ENCODE results near the gene DYNLT2B. TPM values are rescaled to one million over a fixed set of nuclear protein-coding genes. Genes with fewer than 3 reads are reported as not detected.
"Not testable (repeated sequence)": the region's sequence is repeated elsewhere in the genome, so short reads cannot be mapped to it uniquely, and the experiment has no call there.

DYNLT2B gene
- 10 to 100 TPM; 13.9 to 23.3 TPM for polyA plus RNA-seq

DNA sequence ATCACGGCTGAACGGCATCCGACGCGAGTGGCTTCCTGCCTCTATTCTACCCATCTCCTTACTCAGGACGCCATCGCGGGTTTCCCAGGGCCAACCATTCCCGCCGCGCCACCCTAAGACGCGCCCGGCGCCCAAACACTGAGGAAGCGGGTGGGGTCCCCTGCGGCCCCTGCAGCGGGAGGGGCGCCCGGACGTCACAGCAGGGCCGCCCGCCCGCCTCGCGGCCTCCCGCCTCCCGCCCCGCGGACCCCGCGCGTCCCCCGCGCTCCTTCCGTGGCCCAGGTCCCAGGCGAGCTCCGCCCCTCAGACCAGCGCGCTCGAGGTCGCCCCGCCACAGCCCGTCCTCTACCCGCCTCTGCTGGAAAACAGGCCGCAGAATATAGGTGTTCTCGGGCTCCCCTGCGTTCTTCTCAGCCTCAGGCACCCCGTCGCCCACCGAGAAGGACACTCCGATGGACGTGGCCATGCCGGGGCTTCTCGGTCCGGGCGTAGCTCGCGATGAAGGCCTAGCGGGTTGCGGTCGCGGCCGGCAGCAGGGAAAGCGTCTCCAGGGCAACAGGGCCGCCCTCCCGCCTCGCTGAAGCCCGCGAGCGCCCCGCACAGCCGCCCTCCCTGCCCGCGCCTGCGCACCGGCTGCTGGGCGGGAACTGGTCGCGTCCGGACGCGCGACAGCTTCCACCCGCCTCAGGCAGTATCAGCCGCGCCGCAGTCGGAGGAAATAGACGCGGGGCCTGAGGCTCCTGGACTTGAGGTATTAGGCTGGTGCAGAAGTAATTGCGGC is at the start of gene DYNLT2B:
DYNLT2B (minus strand) TSS at position 554 of the 781 bp plus-strand sequence; CDS start at position 466, 88 bp downstream.
- Histone ChIP-seq H3K9me3 (ENCODE audit: control insufficient read depth in 2 of 2, insufficient read depth in 1 of 2, low read depth in 1 of 2, low read length in 1 of 2) (no peaks in the 10 kb centered on the region), H3K27ac (ENCODE audit: low read depth in 2 of 2, low read length in 1 of 2) (peak within 1 kb of the TSS; percentile 93 to 97), H3K4me1 (ENCODE audit: control insufficient read depth in 2 of 2, insufficient read depth in 2 of 2, low read length in 1 of 2) (peaks cover 2 to 4% of the 10 kb centered on the region in 2 donors), H3K27me3 (ENCODE audit: control insufficient read depth in 1 of 2, insufficient read depth in 2 of 2, low read length in 2 of 2) (no peaks in the 10 kb centered on the region), H3K4me3 (ENCODE audit: low read depth in 1 of 2, low read length in 2 of 2) (peak within 1 kb of the TSS; percentile 69 to 82), H3K36me3 (ENCODE audit: control insufficient read depth in 2 of 2, insufficient read depth in 2 of 2, low read length in 1 of 2) (no peaks in the 10 kb centered on the region)
- 0 to 1% methylated on average over 70 to 92 of the region's 92 CpGs for WGBS, 2 donors

DNA sequence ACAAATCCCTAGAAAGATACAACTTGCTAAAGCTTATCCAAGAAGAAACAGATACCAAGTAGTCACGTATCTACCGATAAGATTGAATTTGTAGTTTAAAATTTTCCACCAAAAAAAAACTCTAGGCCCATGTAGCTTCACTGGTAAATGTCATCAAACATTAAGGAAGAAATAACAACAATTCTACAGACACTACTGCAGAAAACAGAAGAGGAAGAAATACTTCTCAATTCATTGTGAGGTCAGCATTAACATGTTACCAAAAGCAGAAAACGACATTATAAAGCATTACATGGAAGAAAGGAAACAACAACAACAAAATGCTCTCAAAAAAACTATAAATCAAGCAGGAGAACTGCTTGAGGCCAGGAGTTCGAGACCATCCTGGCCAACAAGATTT is 47.7 kb upstream of the DYNLT2B start:
- H3K27me3 ChIP-seq (ENCODE audit: control insufficient read depth in 1 of 2, insufficient read depth in 2 of 2, low read length in 2 of 2) = no peaks in the 10 kb centered on the region
- no peak overlapping the region for H3K4me3 ChIP-seq (ENCODE audit: low read depth in 1 of 2, low read length in 2 of 2)
- H3K4me1 ChIP-seq (ENCODE audit: control insufficient read depth in 2 of 2, insufficient read depth in 2 of 2, low read length in 1 of 2) = no peaks in the 10 kb centered on the region
- 87 to 93% methylated on average over 4 of the region's 4 CpGs for WGBS, 2 donors
- no peak overlapping the region for H3K27ac ChIP-seq (ENCODE audit: low read depth in 2 of 2, low read length in 1 of 2)
- H3K36me3 ChIP-seq (ENCODE audit: control insufficient read depth in 2 of 2, insufficient read depth in 2 of 2, low read length in 1 of 2) = peaks cover 0 to 7% of the 10 kb centered on the region in 2 donors
- H3K9me3 ChIP-seq (ENCODE audit: control insufficient read depth in 2 of 2, insufficient read depth in 1 of 2, low read depth in 1 of 2, low read length in 1 of 2) = no peaks in the 10 kb centered on the region

DNA sequence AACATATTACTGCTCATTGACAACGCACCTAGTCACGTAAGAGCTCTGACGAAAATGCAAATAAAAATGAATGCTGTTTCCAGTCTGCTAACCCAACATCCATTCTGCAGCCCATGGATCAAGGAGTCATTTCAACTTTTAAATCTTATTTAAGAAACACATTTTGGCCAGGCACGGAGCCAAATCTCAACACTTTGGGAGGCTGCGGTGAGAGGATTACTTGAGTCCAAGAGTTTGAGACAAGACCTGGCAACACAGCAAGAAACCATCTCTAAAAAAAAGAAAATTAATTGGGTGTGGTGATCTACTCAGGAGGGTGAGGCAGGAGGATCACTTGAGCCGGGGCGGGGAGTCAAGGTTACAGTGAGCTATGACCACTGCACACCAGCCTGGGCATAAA is 42.5 kb upstream of the DYNLT2B start:
- 85 to 87% methylated on average over 7 of the region's 7 CpGs for WGBS, 2 donors
- Histone ChIP-seq H3K36me3 (ENCODE audit: control insufficient read depth in 2 of 2, insufficient read depth in 2 of 2, low read length in 1 of 2) (peaks cover 0 to 24% of the 10 kb centered on the region in 2 donors), H3K4me3 (ENCODE audit: low read depth in 1 of 2, low read length in 2 of 2) (no peak overlapping the region), H3K27me3 (ENCODE audit: control insufficient read depth in 1 of 2, insufficient read depth in 2 of 2, low read length in 2 of 2) (no peaks in the 10 kb centered on the region), H3K27ac (ENCODE audit: low read depth in 2 of 2, low read length in 1 of 2) (no peak overlapping the region), H3K9me3 (ENCODE audit: control insufficient read depth in 2 of 2, insufficient read depth in 1 of 2, low read depth in 1 of 2, low read length in 1 of 2) (no peaks in the 10 kb centered on the region), H3K4me1 (ENCODE audit: control insufficient read depth in 2 of 2, insufficient read depth in 2 of 2, low read length in 1 of 2) (no peaks in the 10 kb centered on the region)

DNA sequence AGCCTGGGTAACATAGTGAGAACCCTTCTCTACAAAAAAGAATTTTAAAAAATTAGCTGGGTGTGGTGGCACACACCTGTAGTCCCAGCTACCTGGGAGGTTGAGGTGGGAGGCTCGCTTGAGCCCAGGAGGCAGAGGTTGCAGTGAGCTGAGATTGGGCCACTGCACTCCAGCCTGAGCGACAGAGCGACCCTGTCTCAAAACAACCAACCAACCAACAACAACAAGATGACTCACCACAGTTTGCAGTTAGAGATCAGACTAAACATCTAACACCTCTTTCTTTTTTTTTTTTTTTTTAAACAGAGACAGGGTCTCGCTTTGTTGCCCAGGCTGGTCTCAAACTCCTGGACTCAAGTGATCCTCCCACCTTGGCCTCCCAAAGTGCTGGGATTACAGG is 40.5 kb upstream of the DYNLT2B start:
- not testable (repeated sequence) for H3K9me3 ChIP-seq (ENCODE audit: control insufficient read depth in 2 of 2, insufficient read depth in 1 of 2, low read depth in 1 of 2, low read length in 1 of 2); H3K27me3 ChIP-seq (ENCODE audit: control insufficient read depth in 1 of 2, insufficient read depth in 2 of 2, low read length in 2 of 2); H3K27ac ChIP-seq (ENCODE audit: low read depth in 2 of 2, low read length in 1 of 2); H3K4me1 ChIP-seq (ENCODE audit: control insufficient read depth in 2 of 2, insufficient read depth in 2 of 2, low read length in 1 of 2); H3K4me3 ChIP-seq (ENCODE audit: low read depth in 1 of 2, low read length in 2 of 2)
- peaks cover 0 to 25% of the 10 kb centered on the region in 2 donors for H3K36me3 ChIP-seq (ENCODE audit: control insufficient read depth in 2 of 2, insufficient read depth in 2 of 2, low read length in 1 of 2)
- 95 to 99% methylated on average over 4 of the region's 4 CpGs for WGBS, 2 donors

DNA sequence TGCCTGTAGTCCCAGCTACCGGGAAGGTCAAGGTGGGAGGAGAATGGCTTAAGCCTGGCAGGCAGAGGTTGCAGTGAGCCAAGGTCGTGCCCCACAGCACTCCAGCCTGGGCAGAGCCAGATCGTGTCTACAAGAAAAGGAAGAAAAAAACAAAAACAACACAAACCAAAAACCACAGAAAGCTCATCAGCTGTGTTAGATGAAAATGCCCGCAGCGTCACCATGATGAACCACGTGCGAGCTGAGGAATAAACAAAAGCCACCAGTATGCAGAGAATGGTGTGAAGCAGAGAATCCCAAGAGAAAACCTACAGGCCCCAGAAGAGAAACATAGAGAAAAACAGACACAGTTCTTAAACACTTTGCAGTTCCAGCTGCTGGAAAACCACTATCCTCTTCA is 39.9 kb upstream of the DYNLT2B start:
- 79 to 88% methylated on average over 7 of the region's 7 CpGs for WGBS, 2 donors
- H3K36me3 ChIP-seq (ENCODE audit: control insufficient read depth in 2 of 2, insufficient read depth in 2 of 2, low read length in 1 of 2) = peaks cover 0 to 22% of the 10 kb centered on the region in 2 donors
- H3K4me3 ChIP-seq (ENCODE audit: low read depth in 1 of 2, low read length in 2 of 2) = no peak overlapping the region
- no peaks in the 10 kb centered on the region for H3K9me3 ChIP-seq (ENCODE audit: control insufficient read depth in 2 of 2, insufficient read depth in 1 of 2, low read depth in 1 of 2, low read length in 1 of 2)
- H3K27me3 ChIP-seq (ENCODE audit: control insufficient read depth in 1 of 2, insufficient read depth in 2 of 2, low read length in 2 of 2) = no peaks in the 10 kb centered on the region
- no peak overlapping the region for H3K27ac ChIP-seq (ENCODE audit: low read depth in 2 of 2, low read length in 1 of 2)
- H3K4me1 ChIP-seq (ENCODE audit: control insufficient read depth in 2 of 2, insufficient read depth in 2 of 2, low read length in 1 of 2) = no peaks in the 10 kb centered on the region

DNA sequence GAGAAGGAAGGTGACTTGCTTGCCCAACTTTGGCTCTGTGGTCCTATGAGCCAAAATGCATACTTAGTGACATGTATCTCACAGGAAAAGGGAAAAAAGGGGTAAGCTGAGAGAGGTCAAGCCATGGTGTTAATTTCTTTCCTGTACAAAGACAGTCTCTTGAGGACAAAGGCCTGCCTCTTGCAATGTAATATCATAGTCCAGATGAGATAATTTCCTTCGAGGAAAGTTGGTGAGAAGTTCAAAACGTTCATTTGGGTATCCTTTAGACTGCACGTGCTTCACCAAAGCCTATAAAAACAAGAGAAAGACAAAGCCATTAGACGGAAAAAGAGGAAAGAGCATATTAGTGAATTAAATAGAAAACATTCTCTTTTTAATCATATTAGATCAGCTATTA is 38.5 kb upstream of the DYNLT2B start:
- Histone ChIP-seq H3K9me3 (ENCODE audit: control insufficient read depth in 2 of 2, insufficient read depth in 1 of 2, low read depth in 1 of 2, low read length in 1 of 2) (no peaks in the 10 kb centered on the region), H3K36me3 (ENCODE audit: control insufficient read depth in 2 of 2, insufficient read depth in 2 of 2, low read length in 1 of 2) (peaks cover 0 to 22% of the 10 kb centered on the region in 2 donors)
- WGBS, 2 donors = 88% methylated on average over 4 of the region's 4 CpGs

DNA sequence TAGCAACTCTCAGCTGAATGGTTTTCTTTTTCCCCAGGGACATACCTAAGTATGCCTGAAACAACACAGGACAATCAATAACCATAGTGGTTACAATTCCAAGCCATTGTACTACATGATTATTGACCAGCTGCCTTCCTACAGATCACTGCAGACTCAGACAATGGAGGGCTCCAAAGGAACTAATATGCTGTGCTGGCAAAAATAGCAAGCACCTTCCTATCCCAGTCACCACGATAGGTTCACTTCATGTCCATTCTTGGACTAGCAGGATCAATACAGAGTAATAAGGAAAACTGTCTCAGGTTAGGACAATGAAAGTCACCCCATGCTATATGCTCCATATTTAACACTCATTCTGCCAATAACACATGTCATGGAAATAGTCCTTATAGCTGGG is 37.6 kb upstream of the DYNLT2B start:
- no peak overlapping the region for H3K27ac ChIP-seq (ENCODE audit: low read depth in 2 of 2, low read length in 1 of 2)
- peaks cover 0 to 24% of the 10 kb centered on the region in 2 donors for H3K36me3 ChIP-seq (ENCODE audit: control insufficient read depth in 2 of 2, insufficient read depth in 2 of 2, low read length in 1 of 2)
- WGBS, 2 donors = 94 to 96% methylated on average over 1 of the region's 1 CpG
- no peaks in the 10 kb centered on the region for H3K9me3 ChIP-seq (ENCODE audit: control insufficient read depth in 2 of 2, insufficient read depth in 1 of 2, low read depth in 1 of 2, low read length in 1 of 2)
- no peaks in the 10 kb centered on the region for H3K4me1 ChIP-seq (ENCODE audit: control insufficient read depth in 2 of 2, insufficient read depth in 2 of 2, low read length in 1 of 2)
- no peak overlapping the region for H3K4me3 ChIP-seq (ENCODE audit: low read depth in 1 of 2, low read length in 2 of 2)
- H3K27me3 ChIP-seq (ENCODE audit: control insufficient read depth in 1 of 2, insufficient read depth in 2 of 2, low read length in 2 of 2) = no peaks in the 10 kb centered on the region

More for the DNA sequence above, 38.5 kb upstream of the DYNLT2B start:
- no peak overlapping the region for H3K4me3 ChIP-seq (ENCODE audit: low read depth in 1 of 2, low read length in 2 of 2)
- no peak overlapping the region for H3K27ac ChIP-seq (ENCODE audit: low read depth in 2 of 2, low read length in 1 of 2)
- no peaks in the 10 kb centered on the region for H3K27me3 ChIP-seq (ENCODE audit: control insufficient read depth in 1 of 2, insufficient read depth in 2 of 2, low read length in 2 of 2)
- no peaks in the 10 kb centered on the region for H3K4me1 ChIP-seq (ENCODE audit: control insufficient read depth in 2 of 2, insufficient read depth in 2 of 2, low read length in 1 of 2)

DNA sequence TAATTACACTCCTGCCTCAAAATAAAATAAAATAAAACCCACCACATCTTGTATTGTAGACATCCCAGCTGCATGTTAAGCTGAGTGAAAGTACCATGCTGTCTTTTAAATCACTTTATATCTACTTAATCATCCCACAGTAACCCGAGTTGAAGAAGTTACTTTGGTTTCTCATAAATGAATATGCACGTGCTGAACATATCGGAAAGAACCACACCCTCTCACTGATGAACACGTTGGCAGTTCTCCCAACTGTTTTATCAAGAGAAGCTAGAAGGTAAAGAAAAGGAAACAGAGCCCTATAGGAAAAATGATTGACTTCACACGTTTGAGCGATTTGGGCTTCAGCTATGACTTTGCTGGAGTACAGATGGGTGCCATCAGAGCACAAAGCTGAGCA is 36.1 kb upstream of the DYNLT2B start:
- Histone ChIP-seq H3K27me3 (ENCODE audit: control insufficient read depth in 1 of 2, insufficient read depth in 2 of 2, low read length in 2 of 2) (no peaks in the 10 kb centered on the region), H3K4me1 (ENCODE audit: control insufficient read depth in 2 of 2, insufficient read depth in 2 of 2, low read length in 1 of 2) (no peaks in the 10 kb centered on the region), H3K36me3 (ENCODE audit: control insufficient read depth in 2 of 2, insufficient read depth in 2 of 2, low read length in 1 of 2) (peaks cover 0 to 18% of the 10 kb centered on the region in 2 donors), H3K27ac (ENCODE audit: low read depth in 2 of 2, low read length in 1 of 2) (no peak overlapping the region), H3K4me3 (ENCODE audit: low read depth in 1 of 2, low read length in 2 of 2) (no peak overlapping the region), H3K9me3 (ENCODE audit: control insufficient read depth in 2 of 2, insufficient read depth in 1 of 2, low read depth in 1 of 2, low read length in 1 of 2) (no peaks in the 10 kb centered on the region)
- 72 to 76% methylated on average over 6 of the region's 6 CpGs for WGBS, 2 donors

DNA sequence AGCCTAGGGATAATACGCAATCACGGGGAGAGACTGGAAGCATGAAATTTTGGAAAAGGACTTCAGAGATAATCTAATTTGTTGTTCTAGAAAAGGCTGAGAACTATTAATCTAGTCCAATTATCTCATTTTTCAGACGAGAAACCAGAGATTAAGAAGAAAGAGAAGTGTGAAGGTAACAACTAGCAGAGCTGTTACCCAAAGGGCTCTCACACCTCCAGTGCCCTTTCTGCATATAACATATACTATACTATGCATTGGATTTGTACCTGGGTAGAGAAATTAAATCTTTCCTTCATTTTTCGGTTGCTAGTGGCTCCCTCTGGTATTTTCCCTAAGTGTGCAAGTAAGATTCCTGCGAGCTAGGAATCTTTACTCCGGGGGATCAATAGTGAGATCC is 33.5 kb upstream of the DYNLT2B start:
- 74 to 87% methylated on average over 6 of the region's 6 CpGs for WGBS, 2 donors
- Histone ChIP-seq H3K27ac (ENCODE audit: low read depth in 2 of 2, low read length in 1 of 2) (no peak overlapping the region), H3K4me1 (ENCODE audit: control insufficient read depth in 2 of 2, insufficient read depth in 2 of 2, low read length in 1 of 2) (no peaks in the 10 kb centered on the region), H3K36me3 (ENCODE audit: control insufficient read depth in 2 of 2, insufficient read depth in 2 of 2, low read length in 1 of 2) (peaks cover 0 to 9% of the 10 kb centered on the region in 2 donors), H3K4me3 (ENCODE audit: low read depth in 1 of 2, low read length in 2 of 2) (no peak overlapping the region), H3K27me3 (ENCODE audit: control insufficient read depth in 1 of 2, insufficient read depth in 2 of 2, low read length in 2 of 2) (no peaks in the 10 kb centered on the region), H3K9me3 (ENCODE audit: control insufficient read depth in 2 of 2, insufficient read depth in 1 of 2, low read depth in 1 of 2, low read length in 1 of 2) (no peaks in the 10 kb centered on the region)

DNA sequence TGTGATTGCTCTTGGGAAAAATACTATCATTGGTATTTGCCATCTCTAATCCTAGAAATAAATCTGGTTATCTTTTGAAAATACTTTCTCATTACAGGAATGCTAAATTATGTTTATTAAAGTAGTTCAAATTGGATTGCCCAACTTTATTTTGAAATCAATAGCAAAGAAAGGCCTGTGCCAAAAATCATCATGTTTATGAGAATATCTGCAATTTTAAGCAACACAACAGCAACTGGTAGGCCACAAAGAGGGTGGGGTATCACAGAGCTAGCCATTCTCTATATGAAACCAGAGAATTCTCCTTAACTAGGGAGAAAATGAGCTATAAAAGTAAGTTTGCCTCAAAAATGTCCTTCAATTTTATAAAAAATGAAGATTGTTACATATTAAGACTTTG is 32.0 kb upstream of the DYNLT2B start:
- Histone ChIP-seq H3K4me3 (ENCODE audit: low read depth in 1 of 2, low read length in 2 of 2) (no peak overlapping the region), H3K9me3 (ENCODE audit: control insufficient read depth in 2 of 2, insufficient read depth in 1 of 2, low read depth in 1 of 2, low read length in 1 of 2) (no peaks in the 10 kb centered on the region), H3K36me3 (ENCODE audit: control insufficient read depth in 2 of 2, insufficient read depth in 2 of 2, low read length in 1 of 2) (peaks cover 0 to 2% of the 10 kb centered on the region in 2 donors), H3K4me1 (ENCODE audit: control insufficient read depth in 2 of 2, insufficient read depth in 2 of 2, low read length in 1 of 2) (no peaks in the 10 kb centered on the region), H3K27me3 (ENCODE audit: control insufficient read depth in 1 of 2, insufficient read depth in 2 of 2, low read length in 2 of 2) (no peaks in the 10 kb centered on the region), H3K27ac (ENCODE audit: low read depth in 2 of 2, low read length in 1 of 2) (no peak overlapping the region)
